NCI-H526 treated with DMSO at 0.1 percent for 48 hours (cell line): ENCODE measurements around the gene BICDL2.
A peak's percentile ranks its signal among the peaks of the same experiment; 100 is the strongest.

Source experiments
- DNase-seq: peaks from one replicate; lab custom pipeline; 2025; lab: John Stamatoyannopoulos, UW

The BICDL2 gene

DNA sequence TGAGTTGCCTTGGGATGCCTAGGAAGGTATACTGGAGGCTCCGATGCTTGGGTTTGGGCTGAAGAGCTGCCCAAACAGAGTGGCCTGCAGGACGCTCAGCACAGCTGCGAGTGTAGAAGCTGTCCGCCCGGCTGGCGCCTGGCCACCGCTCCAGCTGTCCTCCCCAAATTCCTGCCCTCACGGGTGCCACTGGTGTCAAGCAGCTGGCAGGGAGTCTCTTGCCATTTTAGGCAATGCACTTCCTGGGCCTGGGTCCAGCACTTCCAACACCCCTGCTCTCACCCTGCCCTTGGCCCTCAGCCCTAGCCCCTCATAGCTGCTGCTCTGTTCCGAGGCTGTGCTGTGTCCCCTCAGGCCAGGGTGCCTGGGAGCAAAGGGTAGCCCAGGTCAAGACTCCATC, 51.3 kb downstream of the BICDL2 start:
- DNase-seq = no peak

DNA sequence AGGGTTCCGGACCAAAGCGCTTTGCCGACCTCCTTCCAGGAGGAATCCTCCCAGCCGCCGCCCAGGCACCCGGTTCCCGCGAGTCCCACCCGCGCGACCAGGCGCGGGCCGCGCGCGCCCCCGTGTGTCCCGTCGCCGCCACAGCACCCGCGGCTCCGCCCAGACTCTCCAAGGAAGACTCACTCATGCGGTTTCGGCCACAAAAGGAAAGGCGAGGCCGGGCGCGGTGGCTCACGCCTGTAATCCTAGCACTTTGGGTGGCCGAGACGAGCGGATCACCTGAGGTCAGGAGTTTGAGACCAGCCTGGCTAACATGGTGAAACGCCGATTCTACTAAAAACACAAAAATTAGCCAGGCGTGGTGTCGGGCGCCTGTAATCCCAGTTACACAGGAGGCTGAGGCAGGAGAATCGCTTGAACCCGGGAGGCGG, 53.0 kb downstream of the BICDL2 start:
- no peak for DNase-seq

DNA sequence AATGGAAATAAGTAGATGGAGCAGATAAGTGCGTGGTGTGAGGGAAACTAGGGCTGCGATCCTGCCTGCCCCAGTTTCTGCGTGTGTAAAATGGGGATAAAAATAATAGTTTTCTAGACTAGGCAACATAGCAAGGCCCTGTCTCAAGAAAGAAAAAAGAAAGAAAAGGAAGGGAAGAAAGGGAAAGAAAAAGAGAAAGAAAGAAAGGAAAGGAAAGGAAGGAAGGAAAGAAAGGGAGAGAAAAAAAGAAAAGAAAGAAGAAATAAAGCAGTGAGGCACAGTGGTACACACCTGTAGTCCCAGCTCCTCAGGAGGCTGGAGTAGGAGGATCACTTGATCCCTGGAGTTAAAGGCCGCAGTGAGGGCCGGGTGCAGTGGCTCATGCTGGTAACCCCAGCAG, 54.3 kb downstream of the BICDL2 start:
- no peak for DNase-seq

DNA sequence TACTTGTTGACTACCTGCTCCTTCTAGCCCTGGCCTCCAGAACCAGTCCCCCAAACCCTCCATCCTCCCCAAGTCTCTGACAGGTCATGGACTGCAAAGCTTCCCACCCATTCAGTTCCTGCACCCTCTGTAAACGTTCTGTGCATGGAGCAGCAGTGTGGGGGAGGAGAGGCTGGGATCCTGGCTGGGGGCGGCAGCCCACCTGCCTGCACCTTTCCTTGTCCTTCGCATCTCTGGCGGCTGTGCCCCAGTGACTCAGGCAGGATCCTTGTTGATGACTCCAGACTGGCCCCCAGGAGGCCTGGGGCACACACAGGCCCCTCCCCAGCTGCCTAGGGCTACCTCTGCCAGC, 54.9 kb downstream of the BICDL2 start:
- DNase-seq = no peak

DNA sequence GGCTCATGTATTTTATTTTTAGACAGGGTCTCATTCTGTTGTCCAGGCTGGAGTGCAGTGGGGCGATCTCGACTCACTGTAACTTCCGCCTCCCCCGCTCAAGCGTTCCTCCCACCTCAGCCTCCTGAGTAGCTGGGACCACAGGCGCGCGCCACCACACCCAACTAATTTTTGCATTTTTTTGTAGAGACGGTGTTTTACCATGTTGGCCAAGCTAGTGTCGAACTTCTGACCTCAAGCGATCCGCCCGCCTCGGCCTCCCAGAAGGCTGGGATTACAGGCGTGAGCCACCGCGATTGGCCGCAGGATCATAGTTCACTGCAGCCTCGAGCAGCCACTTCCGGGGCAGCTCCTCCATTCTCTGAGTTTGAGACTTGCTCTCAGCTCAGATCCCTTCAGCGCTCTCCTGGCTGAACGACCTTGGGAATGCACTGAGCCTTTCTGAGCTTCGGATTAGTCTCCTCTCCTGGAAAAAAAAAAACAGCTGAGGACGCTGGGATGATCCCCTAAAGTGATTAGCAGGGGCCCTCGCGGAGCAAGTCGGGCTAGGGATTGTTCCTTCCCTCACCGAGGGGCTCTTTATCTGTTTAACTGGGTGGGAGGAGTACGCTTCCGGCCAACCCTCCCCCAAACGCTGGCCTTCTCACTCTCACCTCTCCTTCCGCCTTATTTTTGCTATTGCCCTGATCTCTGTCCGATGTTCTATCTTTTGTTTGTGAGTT, 55.4 kb downstream of the BICDL2 start:
- DNase-seq = no peak

DNA sequence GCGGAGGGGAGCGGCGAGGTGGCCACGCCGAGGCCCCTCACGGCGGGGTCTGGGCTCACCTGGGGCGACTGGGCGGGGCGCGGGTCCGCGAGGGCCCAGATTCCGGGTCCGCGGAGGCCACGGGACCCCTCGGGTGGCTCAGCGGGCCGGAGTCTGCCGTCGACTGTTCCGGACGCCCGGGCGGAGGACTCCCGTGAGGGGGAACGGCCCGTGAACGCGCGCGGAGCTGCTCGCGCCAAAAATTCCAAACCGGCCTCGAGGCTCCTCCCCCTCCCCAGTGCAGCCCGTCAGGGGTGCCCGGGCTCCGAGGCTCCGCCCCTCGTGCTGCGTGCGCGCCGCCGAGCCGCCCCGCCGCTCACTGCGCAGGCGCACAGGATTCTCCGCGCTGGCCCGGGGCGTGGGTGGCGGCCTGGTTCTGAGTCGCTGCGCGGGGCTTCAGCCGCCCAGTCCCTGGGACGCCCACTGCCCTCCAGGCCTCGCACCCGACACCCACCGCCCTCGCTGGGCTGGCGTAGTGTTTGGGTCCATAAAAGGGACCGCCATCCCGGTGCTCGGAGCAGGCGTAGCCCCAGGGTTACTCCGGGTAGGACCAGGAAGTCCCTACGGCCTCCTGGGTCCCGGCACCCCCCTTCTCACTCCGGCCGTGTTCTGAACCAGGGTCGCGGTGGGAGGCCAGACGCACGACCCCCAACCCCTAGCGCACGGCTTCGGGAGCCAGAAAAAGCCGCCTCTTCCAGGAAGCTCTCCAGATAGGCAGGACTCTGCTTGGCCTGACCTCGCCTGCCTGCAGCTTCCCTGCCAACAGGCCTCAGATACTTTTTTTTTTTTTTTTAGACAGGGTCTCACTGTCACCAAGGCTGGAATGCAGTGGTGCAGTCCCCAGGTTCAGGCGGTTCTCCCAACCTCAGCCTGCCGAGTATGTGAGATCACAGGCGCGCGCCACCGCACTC, 56.2 kb downstream of the BICDL2 start, which contains the start of gene PKMYT1:
TSS of gene PKMYT1 (minus strand) at position 220 of the 950 bp plus-strand sequence. CDS start 789 bp downstream, outside the sequence.
- DNase-seq = peak; percentile 37

DNA sequence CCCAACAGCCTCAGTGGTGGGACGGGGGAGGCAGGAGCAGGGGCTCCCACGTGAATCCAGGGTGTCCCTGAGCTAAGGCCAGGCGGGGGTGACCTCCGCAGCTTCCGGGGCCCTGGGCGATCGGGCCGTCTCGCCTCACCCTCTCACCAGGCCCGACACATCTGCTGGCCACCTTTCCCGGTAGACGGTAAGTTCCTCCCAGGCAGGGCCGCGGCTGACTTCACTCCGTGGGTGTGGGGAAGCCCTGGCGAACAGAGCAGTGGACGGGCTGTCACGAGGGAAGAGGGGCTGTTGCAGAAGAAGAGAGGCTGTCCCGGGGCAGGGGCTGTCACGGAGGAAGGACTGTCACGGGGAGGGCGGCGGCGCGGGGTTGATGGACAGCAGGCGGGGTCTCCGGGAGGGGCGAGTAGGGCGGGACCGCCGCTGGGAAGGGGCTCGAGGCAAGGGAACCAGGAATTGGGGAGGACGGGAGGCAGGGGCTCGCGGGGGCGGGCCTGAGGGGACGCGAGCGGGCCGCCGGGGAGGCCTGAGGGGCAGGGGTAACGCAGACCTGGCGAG, 57.0 kb downstream of the BICDL2 start:
- DNase-seq = no peak
